Activated CD8-positive, alpha-beta T cell treated with anti-CD3 and anti-CD28 coated beads for 36 hours (primary cell): Measurements from ENCODE around the gene EXT2. TPM values are rescaled to one million over a fixed set of nuclear protein-coding genes. Genes with fewer than 3 reads are reported as not detected.
A peak's percentile ranks its signal among the peaks of the same experiment; 100 is the strongest.

Experiments
- ATAC-seq: fragments of 200-7000 bp; cut with Tn5 transposase; one replicate; pipeline ENCODE4 v1.10.0; 2021; ENCODE audit warnings: mild to moderate bottlenecking, moderate library complexity
- CTCF ChIA-PET: fragments of 350-600 bp; sonication (Branson Sonifier 250); formaldehyde crosslinking; loops from one replicate; lab custom pipeline; 2021; ENCODE audit warnings: antibody characterized with exemption; lab: Charles Lee
- POLR2A ChIA-PET: fragments of 350-600 bp; sonication (Branson Sonifier 250); formaldehyde crosslinking; loops from one replicate; lab custom pipeline; 2021; ENCODE audit warnings: antibody characterized with exemption; lab: Charles Lee
- DNase-seq: peaks from one replicate; pipeline ENCODE4 v3.0.0-alpha.2; 2020
- H3K27ac Mint-ChIP-seq: one replicate; pipeline ENCODE4 v1.8.0; 2021; ENCODE audit warnings: mild to moderate bottlenecking, mixed read lengths
- H3K27me3 Mint-ChIP-seq: one replicate; pipeline ENCODE4 v1.8.0; 2021; ENCODE audit warnings: mixed read lengths
- H3K36me3 Mint-ChIP-seq: one replicate; pipeline ENCODE4 v1.8.0; 2021; ENCODE audit warnings: low read depth, mixed read lengths
- H3K4me1 Mint-ChIP-seq: one replicate; pipeline ENCODE4 v1.8.0; 2021; ENCODE audit warnings: low read depth, mixed read lengths
- H3K4me3 Mint-ChIP-seq: one replicate; pipeline ENCODE4 v1.8.0; 2021; ENCODE audit warnings: mild to moderate bottlenecking, moderate library complexity, mixed read lengths
- H3K9me3 Mint-ChIP-seq: one replicate; pipeline ENCODE4 v1.8.0; 2021; ENCODE audit warnings: mixed read lengths
- intact Hi-C: fragments of 100-400 bp; cut with micrococcal nuclease; formaldehyde crosslinking; loops from one replicate; pipeline ENCODE4 v1.10.0; 2022
- total RNA-seq, 2 experiments: library from RNA; stranded (reverse); gene quantifications; one replicate each; pipeline ENCODE4 v1.2.3, GENCODE V29; 2021
- TF ChIP-seq, protein P1 (sequence below): fragments of 200-600 bp; IDR thresholded peaks from one replicate; pipeline ENCODE4 v1.8.0; 2022; ENCODE audit warnings: antibody characterized with exemption, mild to moderate bottlenecking

EXT2 gene
- total RNA-seq, 2 experiments from 2014 or later: 20.0 to 20.2 TPM

DNA sequence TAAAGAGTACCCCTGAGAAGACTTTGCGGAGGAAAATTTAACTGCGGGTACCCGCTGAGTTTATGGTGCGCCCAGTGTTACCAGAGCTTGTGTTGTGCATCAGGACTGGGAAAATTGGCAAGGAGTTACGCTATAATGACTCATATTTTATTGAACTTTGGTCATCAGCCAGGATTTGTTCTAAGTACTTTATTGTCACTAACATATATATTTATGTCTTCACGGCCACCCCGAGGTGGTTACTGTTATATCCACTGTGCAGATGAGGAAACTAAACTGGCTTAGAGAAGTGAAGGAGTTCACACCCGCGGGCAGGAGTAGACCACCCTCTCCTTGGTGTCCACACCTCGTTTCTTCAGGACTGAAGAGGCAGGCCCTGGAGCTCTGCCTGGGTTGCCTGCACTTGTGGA, 28.7 kb upstream of the EXT2 start:
- intact Hi-C loops: no loop called here
- Mint-ChIP-seq H3K27ac (peak overlapping the region; percentile 90), H3K4me3 (peak overlapping the region; percentile 80), H3K27me3 (no peaks in the 10 kb centered on the region), H3K4me1 (peaks cover 23% of the 10 kb centered on the region), H3K36me3 (no peaks in the 10 kb centered on the region), H3K9me3 (no peaks in the 10 kb centered on the region)
- POLR2A ChIA-PET: no interaction called here
- TF ChIP-seq, protein P1, sequence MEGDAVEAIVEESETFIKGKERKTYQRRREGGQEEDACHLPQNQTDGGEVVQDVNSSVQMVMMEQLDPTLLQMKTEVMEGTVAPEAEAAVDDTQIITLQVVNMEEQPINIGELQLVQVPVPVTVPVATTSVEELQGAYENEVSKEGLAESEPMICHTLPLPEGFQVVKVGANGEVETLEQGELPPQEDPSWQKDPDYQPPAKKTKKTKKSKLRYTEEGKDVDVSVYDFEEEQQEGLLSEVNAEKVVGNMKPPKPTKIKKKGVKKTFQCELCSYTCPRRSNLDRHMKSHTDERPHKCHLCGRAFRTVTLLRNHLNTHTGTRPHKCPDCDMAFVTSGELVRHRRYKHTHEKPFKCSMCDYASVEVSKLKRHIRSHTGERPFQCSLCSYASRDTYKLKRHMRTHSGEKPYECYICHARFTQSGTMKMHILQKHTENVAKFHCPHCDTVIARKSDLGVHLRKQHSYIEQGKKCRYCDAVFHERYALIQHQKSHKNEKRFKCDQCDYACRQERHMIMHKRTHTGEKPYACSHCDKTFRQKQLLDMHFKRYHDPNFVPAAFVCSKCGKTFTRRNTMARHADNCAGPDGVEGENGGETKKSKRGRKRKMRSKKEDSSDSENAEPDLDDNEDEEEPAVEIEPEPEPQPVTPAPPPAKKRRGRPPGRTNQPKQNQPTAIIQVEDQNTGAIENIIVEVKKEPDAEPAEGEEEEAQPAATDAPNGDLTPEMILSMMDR: no peak
- ATAC-seq (no peak), DNase-seq (no peak)
- CTCF ChIA-PET: interaction anchor here (0.6 to 4.8 kb wide), 6 partner anchors 10 to 237 kb away, joined by 3 to 43 read pairs (median 4); partner anchors contain the start of gene EXT2

DNA sequence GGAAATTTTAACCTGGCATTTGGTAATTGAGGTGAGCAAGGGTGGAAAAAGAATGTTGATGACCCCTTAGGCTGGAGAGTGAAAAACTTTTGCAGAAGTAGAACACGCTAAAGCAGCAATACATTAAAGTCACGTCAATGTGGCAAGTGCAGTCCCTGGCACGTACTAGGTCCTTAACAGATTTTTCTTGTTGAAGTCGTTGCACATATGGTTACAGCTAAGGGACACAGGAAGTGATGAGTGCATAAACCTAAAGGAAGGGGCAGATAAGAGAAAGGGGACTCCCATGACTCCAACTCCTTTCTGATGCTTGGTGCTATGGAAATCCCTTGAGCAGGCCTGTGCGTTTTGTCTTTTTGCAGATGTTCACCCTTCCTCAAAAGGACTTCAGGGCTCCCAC, 28.2 kb upstream of the EXT2 start:
- TF ChIP-seq, protein P1: no peak
- ChIA-PET POLR2A (no interaction called here), CTCF (interaction anchor here (0.7 to 4.8 kb wide), 6 partner anchors 10 to 237 kb away, joined by 3 to 43 read pairs (median 4); partner anchors contain the start of gene EXT2)
- DNase-seq (no peak), ATAC-seq (no peak)
- Mint-ChIP-seq H3K4me1 (peaks cover 23% of the 10 kb centered on the region), H3K36me3 (no peaks in the 10 kb centered on the region), H3K27ac (no peak overlapping the region), H3K4me3 (peak overlapping the region; percentile 80), H3K9me3 (no peaks in the 10 kb centered on the region), H3K27me3 (no peaks in the 10 kb centered on the region)
- intact Hi-C loops: no loop called here

DNA sequence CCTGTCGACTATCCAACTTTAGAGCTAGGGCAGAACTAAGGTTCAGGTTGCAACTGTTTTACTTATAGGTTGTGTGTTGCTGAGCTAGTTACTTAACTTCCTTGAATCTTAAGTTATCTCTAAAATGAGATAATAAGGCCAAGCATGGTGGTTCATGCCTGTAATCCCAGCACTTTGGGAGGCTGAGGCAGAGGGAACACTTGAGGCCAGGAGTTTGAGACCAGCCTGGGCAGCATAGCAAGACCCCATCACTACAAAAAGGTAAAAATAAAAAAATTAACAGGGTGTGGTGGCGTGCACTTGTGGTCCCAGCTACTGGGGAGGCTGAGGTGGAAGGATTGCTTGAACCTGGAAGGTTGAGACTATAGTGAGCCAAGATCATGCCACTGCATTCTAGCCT, 27.3 kb upstream of the EXT2 start:
- Mint-ChIP-seq H3K9me3 (no peaks in the 10 kb centered on the region), H3K36me3 (no peaks in the 10 kb centered on the region), H3K27ac (no peak overlapping the region), H3K27me3 (no peaks in the 10 kb centered on the region), H3K4me3 (no peak overlapping the region), H3K4me1 (peaks cover 23% of the 10 kb centered on the region)
- ChIA-PET CTCF (interaction anchor here (1.0 to 4.8 kb wide), 3 partner anchors 23 to 46 kb away, joined by 3 to 43 read pairs (median 4); partner anchors contain the start of gene EXT2), POLR2A (no interaction called here)
- DNase-seq: no peak
- intact Hi-C loops: no loop called here
- no peak for ATAC-seq
- TF ChIP-seq, protein P1: no peak

DNA sequence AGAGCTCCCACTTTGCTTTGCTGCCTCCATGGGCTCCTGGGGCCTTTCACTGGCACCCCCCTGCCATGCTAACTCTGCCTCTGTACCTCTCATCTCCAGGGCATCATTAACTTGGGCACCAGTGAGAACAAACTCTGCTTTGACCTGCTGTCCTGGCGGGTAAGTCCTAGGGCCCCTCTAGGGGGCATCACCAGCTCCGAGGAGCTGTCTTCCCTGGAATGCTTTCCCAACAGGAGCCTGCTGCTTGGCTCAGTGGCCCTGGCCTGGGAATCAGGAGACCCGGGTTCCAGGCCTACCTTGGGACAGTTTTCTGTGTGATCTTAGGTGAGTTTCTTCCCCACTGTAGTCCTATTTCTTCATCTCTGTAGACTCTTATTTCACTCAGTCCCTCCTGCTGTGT, 24.3 kb upstream of the EXT2 start:
- TF ChIP-seq, protein P1: no peak
- H3K4me3 Mint-ChIP-seq: no peak overlapping the region
- no peak for DNase-seq
- H3K36me3 Mint-ChIP-seq: no peaks in the 10 kb centered on the region
- no peaks in the 10 kb centered on the region for H3K27me3 Mint-ChIP-seq
- no peak overlapping the region for H3K27ac Mint-ChIP-seq
- ChIA-PET POLR2A (no interaction called here), CTCF (interaction anchor here (0.9 to 5.6 kb wide), 5 partner anchors 14 to 468 kb away, joined by 3 to 40 read pairs (median 3); partner anchors contain the start of gene EXT2)
- no peaks in the 10 kb centered on the region for H3K9me3 Mint-ChIP-seq
- no peak for ATAC-seq
- H3K4me1 Mint-ChIP-seq: peaks cover 14% of the 10 kb centered on the region
- intact Hi-C loops: no loop called here

DNA sequence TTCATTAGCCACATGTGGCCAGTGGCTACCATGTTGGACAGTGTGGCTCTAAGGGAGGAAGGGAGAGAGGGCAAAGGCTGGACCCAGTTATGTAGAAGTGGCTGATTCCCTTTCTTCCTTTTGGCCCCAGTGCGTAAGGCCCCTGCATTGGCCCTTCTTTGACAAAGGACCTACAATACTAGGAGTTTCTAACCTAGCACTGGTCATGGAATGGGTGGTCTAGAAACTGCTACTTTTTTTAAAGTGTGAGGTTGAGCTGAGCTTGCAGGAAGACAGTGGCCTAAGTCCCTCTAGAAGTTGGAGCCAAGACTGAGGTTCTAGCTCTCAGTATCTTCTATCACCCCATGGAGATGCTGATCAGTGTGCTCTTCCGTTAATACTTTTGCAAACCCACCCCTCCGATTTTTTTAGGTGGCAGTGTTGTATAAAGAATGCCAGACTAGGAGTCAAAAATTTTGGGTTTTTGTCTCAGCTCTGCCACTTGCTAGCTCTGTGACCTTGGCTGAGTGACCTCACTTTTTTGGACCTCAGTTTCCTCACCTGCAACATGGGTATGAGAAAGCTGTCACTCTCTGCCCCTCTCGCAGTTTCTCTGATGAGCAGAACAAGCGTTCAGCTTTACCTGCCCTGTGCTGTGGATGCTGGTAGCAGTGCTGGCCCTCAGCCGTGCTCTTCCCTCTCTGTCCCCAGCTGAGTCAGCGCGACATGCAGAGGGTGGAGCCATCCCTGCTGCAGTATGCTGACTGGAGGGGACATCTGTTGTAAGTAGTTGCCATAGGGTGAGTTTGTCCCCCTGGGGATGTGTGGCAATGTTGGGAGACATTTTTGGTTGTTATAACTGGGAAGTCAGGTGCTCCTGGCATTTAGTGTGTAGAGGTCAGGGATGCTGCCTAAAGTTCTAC, 22.5 kb upstream of the EXT2 start:
- Mint-ChIP-seq H3K4me1 (peaks cover 2% of the 10 kb centered on the region), H3K9me3 (no peaks in the 10 kb centered on the region), H3K27ac (no peak overlapping the region), H3K27me3 (no peaks in the 10 kb centered on the region), H3K36me3 (no peaks in the 10 kb centered on the region), H3K4me3 (no peak overlapping the region)
- TF ChIP-seq, protein P1: no peak
- ATAC-seq (no peak), DNase-seq (no peak)
- ChIA-PET POLR2A (no interaction called here), CTCF (interaction anchor here (1.9 to 5.6 kb wide), 2 partner anchors 16 to 21 kb away, joined by 5 to 40 read pairs; partner anchors contain the start of gene EXT2)
- intact Hi-C loops: no loop called here
